ENCODE data around the gene ZNF423.
"Not testable (repeated sequence)": the region's sequence is repeated elsewhere in the genome, so short reads cannot be mapped to it uniquely, and the experiment has no call there.

Gene ZNF423

DNA sequence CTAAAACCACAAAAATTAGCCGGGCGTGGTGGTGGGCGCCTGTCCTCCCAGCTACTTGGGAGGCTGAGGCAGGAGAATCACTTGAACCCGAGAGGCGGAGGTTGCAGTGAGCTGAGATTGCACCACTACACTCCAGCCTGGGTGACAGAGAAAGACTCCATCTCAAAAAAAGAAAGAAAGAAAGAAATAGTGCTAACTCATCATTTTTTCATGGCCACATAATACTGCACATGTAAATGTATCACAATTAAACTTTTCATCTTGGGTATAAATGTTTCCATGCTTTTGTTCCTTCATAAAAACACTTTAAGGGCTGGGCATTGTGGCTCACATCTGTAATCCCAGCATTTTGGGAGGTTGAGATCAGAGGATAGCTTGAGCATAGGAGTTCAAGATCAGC lies 15.9 kb upstream of the ZNF423 start:
- not testable (repeated sequence) for DNase-seq (ENCODE audit: low read depth, low spot score)

DNA sequence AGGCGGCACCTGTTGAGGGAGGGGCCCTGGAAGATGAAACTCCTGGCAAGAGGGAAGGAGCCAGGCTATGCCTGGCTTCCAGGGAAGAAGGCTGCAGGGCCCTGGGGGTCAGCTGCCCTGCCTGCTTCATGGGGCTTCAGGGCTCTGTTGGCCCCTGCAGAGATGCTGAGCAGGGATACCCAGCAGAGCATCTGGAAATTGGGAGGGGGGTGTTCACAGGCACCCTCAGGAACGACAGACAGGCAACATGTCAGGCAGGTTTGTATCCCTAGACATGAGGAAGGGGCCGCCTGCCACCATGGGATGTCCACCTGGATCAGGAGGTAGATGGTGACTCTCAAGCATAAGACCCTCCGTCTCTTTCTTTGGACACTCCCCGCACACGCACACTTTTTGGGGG lies 13.8 kb upstream of the ZNF423 start:
- DNase-seq (ENCODE audit: low read depth, low spot score) = no peak

DNA sequence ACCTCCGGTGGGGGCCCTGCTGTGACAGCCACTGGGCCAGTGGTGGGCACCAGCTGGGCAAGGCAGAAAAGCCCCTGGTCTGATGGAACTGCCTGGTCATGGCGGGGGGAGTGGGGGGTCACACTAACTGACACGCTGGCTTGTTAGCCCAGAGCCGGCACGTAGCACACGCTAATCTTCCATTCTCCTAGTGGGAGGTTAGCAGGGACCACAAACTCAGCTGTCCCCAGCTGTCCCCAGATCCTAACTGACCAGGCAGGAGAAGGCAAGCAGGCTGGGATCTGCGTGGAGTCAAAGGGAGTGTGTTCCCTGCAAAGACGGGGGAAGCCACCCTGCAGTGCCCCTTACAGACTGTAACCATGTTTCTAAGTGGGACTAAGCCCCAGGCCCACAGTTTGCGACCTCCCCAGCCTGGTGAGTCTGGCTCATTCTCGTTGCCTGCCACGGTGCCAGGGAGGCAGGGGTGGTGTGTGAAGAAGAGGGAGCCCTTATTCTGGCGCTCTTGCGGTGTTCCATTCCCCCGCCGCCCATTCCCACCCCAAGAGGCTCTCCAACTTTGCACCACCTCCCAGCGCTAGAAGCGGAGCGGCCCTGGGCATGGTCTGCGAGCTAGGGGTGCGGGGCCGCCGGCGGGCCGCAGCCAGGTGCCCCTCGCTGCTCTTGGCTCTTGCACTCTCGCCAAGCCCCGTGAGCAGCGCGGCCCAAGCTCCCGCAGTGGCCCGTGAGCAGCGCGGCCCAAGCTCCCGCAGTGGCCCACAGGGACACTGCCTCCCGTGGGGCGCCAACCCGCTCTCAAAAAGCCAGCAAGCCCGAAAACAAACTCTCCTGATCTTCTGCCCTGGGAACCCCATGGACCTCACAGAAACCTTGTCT lies 12.1 kb upstream of the ZNF423 start:
- no peak for DNase-seq (ENCODE audit: low read depth, low spot score)

DNA sequence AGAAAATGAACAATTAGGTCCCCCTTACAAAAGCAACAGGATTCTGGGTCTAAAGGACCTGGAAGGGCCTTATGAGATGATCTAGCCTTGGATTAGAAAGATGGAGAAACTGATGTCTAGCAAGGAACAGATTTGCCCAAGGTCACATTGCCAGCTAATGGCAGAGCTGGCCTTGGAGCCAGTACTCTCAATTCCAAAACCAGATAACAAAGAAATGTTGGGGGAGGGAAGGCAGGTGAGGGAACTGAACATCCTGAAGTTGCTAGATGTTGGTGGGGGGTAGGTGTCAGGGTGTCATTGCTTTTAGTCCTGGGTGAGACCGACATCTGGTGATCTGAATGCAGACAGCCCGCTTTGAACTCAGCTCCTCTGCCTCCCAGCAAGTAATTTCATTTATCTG lies 11.3 kb upstream of the ZNF423 start:
- no peak for DNase-seq (ENCODE audit: low read depth, low spot score)

- DNase-seq (ENCODE audit: low read depth, low spot score) = no peak
Observed at GRCh38 chr16:49866595-49867071, 10.7 kb upstream of the ZNF423 start.

GRCh38 chr16:49862694-49863093 lies 6.8 kb upstream of the ZNF423 start:
- DNase-seq (ENCODE audit: low read depth, low spot score) = no peak

- no peak for DNase-seq (ENCODE audit: low read depth, low spot score)
Observed at GRCh38 chr16:49861299-49861698, 5.4 kb upstream of the ZNF423 start.

GRCh38 chr16:49860593-49860992 lies 4.7 kb upstream of the ZNF423 start:
- no peak for DNase-seq (ENCODE audit: low read depth, low spot score)

GRCh38 chr16:49859125-49859811 lies 3.4 kb upstream of the ZNF423 start:
- DNase-seq (ENCODE audit: low read depth, low spot score) = no peak

DNA sequence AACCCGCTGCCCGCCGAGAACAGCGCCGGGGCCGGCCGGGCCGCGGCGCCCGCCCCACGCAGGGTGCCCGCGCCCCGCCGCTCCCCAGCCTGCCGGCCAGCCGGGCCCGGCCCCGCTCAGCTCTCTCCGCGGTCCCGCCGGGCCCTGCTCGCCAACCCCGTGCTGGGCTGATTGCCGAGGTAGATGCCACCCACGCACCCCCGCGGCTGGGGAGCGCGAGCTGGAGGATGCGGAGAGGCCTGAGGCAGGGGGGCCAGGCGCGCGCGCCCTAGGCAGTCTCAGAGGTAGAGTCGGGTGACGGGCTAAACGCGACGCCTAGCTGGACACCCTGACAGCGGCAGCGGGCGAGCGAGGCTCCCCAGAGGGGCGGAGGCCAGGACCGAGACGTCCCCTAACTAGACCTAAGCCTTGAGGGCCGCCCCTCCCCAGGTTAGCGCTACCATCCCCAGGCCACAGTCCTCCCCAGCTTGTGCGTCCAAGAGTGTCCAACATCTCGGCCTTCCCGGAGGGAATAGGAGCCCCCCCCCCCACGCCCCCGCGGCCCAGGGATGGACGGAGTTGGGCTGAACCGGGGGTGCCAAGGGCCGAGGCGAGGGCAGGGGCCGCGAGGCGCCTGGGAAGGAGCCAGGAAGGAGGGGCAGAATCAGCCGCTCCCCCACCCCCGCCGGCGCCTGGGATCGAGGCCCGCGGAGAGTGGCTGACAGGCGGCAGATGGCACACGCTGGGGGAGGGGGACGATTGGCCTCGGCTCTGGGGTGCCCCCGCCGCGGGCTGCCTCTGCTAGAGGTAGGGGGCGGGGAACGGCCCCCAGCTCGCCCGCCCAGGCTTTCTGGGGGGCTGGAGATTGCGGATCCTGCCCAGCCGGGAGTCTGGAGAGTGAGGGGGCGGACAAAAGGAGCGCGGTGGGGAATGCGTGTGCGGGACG lies 2.5 kb upstream of the ZNF423 start:
- DNase-seq (ENCODE audit: low read depth, low spot score) = no peak

GRCh38 chr16:49857423-49858181 lies 1.7 kb upstream of the ZNF423 start:
- DNase-seq (ENCODE audit: low read depth, low spot score) = no peak

DNA sequence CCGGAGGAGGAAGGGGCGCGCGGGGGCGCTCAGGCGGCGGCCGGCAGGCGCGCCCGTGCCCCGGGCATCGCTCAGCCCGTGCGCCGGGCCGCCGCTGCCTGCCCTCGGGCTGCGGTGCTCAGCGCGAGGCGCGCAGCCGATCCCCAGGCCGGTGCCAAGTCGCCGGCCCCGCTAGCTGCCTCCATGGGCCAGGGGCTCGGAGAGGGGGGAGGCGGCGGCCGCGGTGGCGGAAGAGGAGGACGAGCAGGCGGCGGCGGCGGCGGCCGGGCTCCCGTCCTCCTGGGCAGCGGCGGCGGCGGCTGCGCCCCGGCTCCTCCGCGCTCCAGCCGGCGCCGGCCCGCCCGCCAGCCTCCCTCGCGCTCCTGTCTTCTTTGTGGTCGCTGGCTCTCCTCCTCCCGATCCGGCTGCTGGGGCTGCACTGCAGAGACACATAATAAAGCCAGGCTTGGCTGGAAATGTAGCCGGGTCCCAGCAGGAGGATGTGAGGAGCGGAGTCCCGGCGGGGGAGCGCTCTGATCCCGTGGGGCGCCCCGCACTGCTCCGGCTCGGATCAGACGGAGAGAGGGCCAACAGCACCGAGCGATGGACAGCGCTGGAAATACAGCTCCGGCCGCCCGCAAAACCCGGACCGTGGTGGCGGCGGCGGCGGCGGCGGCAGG lies 889 bp upstream of the ZNF423 start:
- peak; percentile 78 for DNase-seq (ENCODE audit: low read depth, low spot score)

DNA sequence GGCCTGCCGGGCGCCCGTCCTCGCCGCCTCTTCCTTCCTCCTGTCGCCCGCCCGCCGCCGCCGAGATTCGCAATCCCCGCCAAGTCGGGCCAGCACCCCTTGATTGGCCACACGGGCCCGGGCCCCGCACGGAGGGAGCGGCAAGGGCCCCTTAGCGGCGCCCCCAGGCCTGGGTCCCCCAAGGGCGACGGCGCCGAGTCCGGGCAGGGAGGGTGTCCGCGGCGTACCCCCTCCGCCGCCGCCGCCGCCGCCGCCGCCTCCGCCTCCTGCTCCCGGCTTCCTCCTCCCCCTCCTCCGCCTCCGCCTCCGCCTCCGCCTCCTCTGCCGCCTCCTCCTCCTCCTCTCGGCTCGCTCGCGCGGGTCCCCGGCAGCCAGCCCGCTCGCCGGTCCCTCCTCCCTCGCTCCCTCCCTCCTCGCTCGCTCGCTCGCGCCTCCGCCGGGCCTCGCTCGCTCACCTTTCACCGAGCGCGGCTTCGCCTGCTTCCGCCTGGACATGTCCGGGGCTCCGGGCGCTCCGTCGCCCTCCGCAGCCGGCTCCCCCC lies 561 bp downstream of the ZNF423 start:
- DNase-seq (ENCODE audit: low read depth, low spot score) = no peak

DNA sequence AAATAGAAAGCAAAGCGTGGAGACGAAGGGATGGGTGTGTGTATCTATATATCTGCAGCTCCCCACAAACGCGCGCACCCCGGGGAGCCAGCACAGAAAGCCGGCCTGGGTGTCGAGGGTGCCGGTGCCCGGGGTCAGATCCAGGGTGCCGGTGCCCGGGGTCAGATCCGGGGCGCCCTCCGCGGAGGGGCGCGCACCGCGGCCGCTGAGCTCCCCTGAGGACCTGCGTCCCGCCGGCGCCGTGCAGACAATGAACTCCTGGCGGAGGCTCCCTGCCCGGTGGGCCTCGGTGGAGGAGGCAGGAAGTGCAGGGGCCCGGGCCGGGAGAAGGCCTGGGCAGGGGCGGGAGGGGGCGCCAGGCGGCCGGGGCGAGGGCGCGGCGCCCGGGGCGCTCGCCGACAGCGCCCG lies 1.1 kb downstream of the ZNF423 start:
- no peak for DNase-seq (ENCODE audit: low read depth, low spot score)

- no peak for DNase-seq (ENCODE audit: low read depth, low spot score)
Observed at GRCh38 chr16:49854188-49854795, 1.6 kb downstream of the ZNF423 start.

- no peak for DNase-seq (ENCODE audit: low read depth, low spot score)
Observed at GRCh38 chr16:49852279-49852678, 3.6 kb downstream of the ZNF423 start.

- DNase-seq (ENCODE audit: low read depth, low spot score) = no peak
Observed at GRCh38 chr16:49851468-49851787, 4.5 kb downstream of the ZNF423 start.

- no peak for DNase-seq (ENCODE audit: low read depth, low spot score)
Observed at GRCh38 chr16:49850558-49851467, 5.1 kb downstream of the ZNF423 start.

- no peak for DNase-seq (ENCODE audit: low read depth, low spot score)
Observed at GRCh38 chr16:49849754-49850108, 6.2 kb downstream of the ZNF423 start.
